Measurements from ENCODE around the gene ST6GALNAC4. TPM values are rescaled to one million over a fixed set of nuclear protein-coding genes. Genes with fewer than 3 reads are reported as not detected.
A peak's percentile ranks its signal among the peaks of the same experiment; 100 is the strongest.

The ST6GALNAC4 gene
- total RNA-seq = 30.8 and 31.6 TPM in 2 replicates

DNA sequence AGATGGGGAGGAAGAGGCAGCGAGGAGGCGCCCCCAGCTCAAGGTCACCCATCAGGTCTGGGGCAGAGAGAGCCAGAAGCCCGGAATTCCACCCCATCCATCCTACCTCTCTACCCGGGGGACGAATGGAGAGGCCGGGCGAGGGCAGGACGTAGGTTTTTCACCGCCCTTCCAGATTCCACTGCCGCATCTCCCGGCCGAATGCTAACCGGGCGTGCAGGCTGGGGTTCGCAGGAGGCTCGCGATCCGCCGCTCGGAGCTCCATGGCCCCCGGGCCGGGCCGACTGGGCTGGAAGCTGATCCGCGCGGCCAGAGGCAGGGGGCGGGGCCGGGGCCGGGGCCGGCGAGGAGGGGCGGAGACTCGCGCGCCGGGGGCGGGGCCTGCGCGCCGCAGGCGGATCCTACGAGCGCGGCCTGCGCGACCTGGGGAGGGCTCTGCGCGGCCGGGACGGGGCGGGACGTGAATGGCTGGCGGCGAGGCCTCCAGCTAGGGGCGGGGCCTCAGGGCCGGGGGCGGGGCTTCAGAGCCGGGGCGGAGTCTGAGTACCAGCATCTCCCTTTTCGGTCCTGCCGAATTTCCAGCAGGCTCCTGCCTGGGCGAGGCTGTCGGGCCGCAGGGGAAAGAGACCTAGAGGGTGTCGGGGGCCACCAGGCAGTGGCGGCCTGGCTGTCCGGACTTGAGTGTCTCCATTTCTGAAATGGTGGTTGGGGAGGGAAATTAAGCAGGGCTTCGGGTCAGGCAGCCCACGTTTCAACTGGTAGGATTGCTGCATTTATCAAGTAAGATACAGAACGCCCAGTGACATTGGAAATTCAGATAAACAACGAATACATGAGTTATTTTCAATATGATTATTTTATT lies at the start of gene ST6GALNAC4:
TSS of gene ST6GALNAC4 (minus strand) at position 322 of the 862 bp plus-strand sequence. CDS start 622 bp downstream, outside the sequence.
- H3K27me3 Mint-ChIP-seq (ENCODE audit: insufficient read depth) = peaks cover 3% of the 10 kb centered on the region
- DNase-seq (ENCODE audit: low spot score) = peak; percentile 91
- H3K36me3 Mint-ChIP-seq (ENCODE audit: low read depth) = peaks cover 8% of the 10 kb centered on the region
- H3K27ac Mint-ChIP-seq = peak within 1 kb of the TSS; percentile 89
- intact Hi-C loops (cut with micrococcal nuclease) = loop anchor here (1.0 to 5.0 kb wide), 9 partner anchors 13 to 465 kb away; partner anchors contain the start of genes FPGS, LRSAM1, PIP5KL1 and RPL12
- no peaks in the 10 kb centered on the region for H3K9me3 Mint-ChIP-seq
- peak within 1 kb of the TSS; percentile 84 for H3K4me3 Mint-ChIP-seq
- H3K4me1 Mint-ChIP-seq (ENCODE audit: low read depth) = peaks cover 57% of the 10 kb centered on the region

- Mint-ChIP-seq H3K4me3 (peak overlapping the region; percentile 77), H3K27ac (no peak overlapping the region), H3K9me3 (no peaks in the 10 kb centered on the region), H3K36me3 (ENCODE audit: low read depth) (peaks cover 22% of the 10 kb centered on the region), H3K4me1 (ENCODE audit: low read depth) (peaks cover 86% of the 10 kb centered on the region), H3K27me3 (ENCODE audit: insufficient read depth) (no peaks in the 10 kb centered on the region)
- intact Hi-C loops (cut with micrococcal nuclease) = no loop called here
- no peak for DNase-seq (ENCODE audit: low spot score)
Observed at GRCh38 chr9:127965953-127966352, 49.1 kb upstream of the ST6GALNAC4 start.

DNA sequence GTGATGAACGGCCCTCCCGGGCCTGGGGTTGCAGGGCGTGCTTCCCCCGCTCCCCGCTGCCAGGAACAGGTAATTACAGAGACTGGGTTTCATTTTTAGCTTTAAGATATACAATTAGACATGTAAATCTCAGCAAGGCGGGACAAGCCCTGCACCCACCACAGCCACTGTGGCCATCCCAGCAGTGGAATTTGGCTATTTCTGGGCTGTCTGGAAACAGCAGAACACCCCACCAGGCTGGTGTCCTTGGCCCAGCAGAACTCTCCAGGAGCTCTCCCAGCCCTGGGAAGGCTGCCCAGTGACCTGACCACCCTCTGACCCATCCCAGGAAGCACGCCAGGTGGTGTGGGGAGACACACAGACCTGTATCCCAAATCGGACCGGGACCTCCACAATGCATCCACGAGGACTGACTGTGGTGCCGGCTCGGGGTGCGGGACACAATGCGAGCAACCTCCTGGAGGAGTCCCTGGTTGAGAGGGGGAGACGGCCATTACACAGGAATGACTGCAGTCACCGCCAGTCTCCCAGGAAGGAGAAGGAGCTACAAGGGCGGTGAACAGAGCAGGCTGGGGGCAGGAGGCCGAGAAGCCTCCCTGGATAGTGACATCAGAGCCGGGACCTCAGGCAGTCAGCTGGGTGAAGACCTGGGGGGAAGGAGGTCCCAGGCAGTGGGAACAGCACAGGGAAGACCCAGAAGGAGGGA lies 46.7 kb upstream of the ST6GALNAC4 start:
- peaks cover 32% of the 10 kb centered on the region for H3K36me3 Mint-ChIP-seq (ENCODE audit: low read depth)
- intact Hi-C loops (cut with micrococcal nuclease) = no loop called here
- peak overlapping the region; percentile 1 for H3K4me3 Mint-ChIP-seq
- peaks cover 85% of the 10 kb centered on the region for H3K4me1 Mint-ChIP-seq (ENCODE audit: low read depth)
- no peaks in the 10 kb centered on the region for H3K9me3 Mint-ChIP-seq
- H3K27me3 Mint-ChIP-seq (ENCODE audit: insufficient read depth) = no peaks in the 10 kb centered on the region
- DNase-seq (ENCODE audit: low spot score) = no peak
- peak overlapping the region; percentile 52 for H3K27ac Mint-ChIP-seq

DNA sequence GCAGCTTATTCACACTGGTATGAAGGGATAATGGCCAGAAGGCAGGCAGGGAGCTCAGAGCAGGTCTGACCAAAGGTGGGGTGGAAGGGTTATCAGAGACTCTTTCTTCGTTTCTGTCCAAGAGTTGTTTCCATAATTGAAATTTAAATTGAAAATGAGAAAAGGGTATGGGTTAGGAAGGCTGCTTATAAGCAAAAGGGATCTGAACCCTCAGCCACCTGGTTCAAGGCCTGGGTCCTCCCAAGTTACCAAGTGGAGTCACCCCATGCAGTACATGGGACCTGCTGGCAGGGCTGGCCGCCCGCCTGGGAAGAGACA lies 46.2 kb upstream of the ST6GALNAC4 start:
- DNase-seq (ENCODE audit: low spot score) = no peak
- Mint-ChIP-seq H3K9me3 (no peaks in the 10 kb centered on the region), H3K4me3 (no peak overlapping the region), H3K4me1 (ENCODE audit: low read depth) (peaks cover 85% of the 10 kb centered on the region), H3K27ac (no peak overlapping the region), H3K27me3 (ENCODE audit: insufficient read depth) (no peaks in the 10 kb centered on the region), H3K36me3 (ENCODE audit: low read depth) (peaks cover 33% of the 10 kb centered on the region)
- intact Hi-C loops (cut with micrococcal nuclease) = no loop called here

GRCh38 chr9:127962278-127962677 lies 45.4 kb upstream of the ST6GALNAC4 start:
- no peaks in the 10 kb centered on the region for H3K27me3 Mint-ChIP-seq (ENCODE audit: insufficient read depth)
- H3K9me3 Mint-ChIP-seq = no peaks in the 10 kb centered on the region
- intact Hi-C loops (cut with micrococcal nuclease) = no loop called here
- peaks cover 32% of the 10 kb centered on the region for H3K36me3 Mint-ChIP-seq (ENCODE audit: low read depth)
- H3K4me1 Mint-ChIP-seq (ENCODE audit: low read depth) = peaks cover 81% of the 10 kb centered on the region
- DNase-seq (ENCODE audit: low spot score) = no peak
- H3K4me3 Mint-ChIP-seq = no peak overlapping the region
- H3K27ac Mint-ChIP-seq = no peak overlapping the region

DNA sequence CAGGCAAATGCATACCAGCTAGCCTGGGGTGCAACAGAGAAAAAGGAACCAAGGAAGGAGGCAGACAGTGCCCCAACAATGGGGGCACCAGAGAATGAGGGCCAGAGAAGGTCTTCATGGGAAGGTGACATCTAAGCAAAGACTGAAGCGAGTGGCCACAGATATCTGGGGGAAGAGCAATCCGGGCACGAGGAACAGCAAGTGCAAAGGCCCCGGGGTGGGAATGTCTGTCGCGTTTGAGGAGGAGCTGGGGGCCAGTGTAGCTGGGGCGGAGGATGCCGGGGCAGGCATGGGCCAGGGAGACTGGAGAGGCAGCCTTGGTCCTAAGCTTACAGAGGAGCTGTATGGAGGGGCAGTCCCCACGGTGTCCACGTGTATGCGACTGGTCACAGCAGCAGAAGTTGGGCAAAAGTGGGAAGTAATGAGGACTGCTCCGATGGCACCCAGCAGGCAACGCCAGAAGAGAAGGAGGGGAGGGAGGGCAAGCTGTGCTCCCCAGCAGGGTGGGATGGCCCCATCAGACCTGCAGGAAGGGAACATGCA lies 44.8 kb upstream of the ST6GALNAC4 start:
- no peak overlapping the region for H3K27ac Mint-ChIP-seq
- H3K36me3 Mint-ChIP-seq (ENCODE audit: low read depth) = peaks cover 32% of the 10 kb centered on the region
- H3K4me3 Mint-ChIP-seq = no peak overlapping the region
- peaks cover 75% of the 10 kb centered on the region for H3K4me1 Mint-ChIP-seq (ENCODE audit: low read depth)
- DNase-seq (ENCODE audit: low spot score) = no peak
- H3K9me3 Mint-ChIP-seq = no peaks in the 10 kb centered on the region
- H3K27me3 Mint-ChIP-seq (ENCODE audit: insufficient read depth) = no peaks in the 10 kb centered on the region
- intact Hi-C loops (cut with micrococcal nuclease) = no loop called here

DNA sequence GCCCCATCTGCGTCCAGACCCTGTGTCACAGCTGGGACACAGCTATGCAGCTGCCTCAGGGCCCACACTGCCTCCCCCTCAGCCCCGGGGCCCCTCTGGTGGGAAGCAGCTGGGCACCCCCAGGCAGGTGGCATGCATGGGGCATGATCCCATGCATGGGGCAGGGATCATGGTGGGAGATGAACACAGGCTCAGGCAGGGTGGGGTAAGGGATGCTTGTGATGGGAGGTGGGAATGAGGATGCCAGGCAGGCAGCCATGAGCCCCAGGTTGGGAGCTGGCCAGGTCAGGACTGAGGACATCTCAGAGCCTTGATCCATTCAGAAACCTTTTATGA lies 44.3 kb upstream of the ST6GALNAC4 start:
- Mint-ChIP-seq H3K27me3 (ENCODE audit: insufficient read depth) (no peaks in the 10 kb centered on the region), H3K36me3 (ENCODE audit: low read depth) (peaks cover 32% of the 10 kb centered on the region), H3K4me3 (no peak overlapping the region), H3K27ac (no peak overlapping the region), H3K9me3 (no peaks in the 10 kb centered on the region), H3K4me1 (ENCODE audit: low read depth) (peaks cover 73% of the 10 kb centered on the region)
- intact Hi-C loops (cut with micrococcal nuclease) = no loop called here
- DNase-seq (ENCODE audit: low spot score) = no peak

GRCh38 chr9:127960410-127961154 lies 43.7 kb upstream of the ST6GALNAC4 start:
- H3K4me1 Mint-ChIP-seq (ENCODE audit: low read depth) = peaks cover 74% of the 10 kb centered on the region
- H3K36me3 Mint-ChIP-seq (ENCODE audit: low read depth) = peaks cover 34% of the 10 kb centered on the region
- no peak for DNase-seq (ENCODE audit: low spot score)
- no peaks in the 10 kb centered on the region for H3K9me3 Mint-ChIP-seq
- H3K27ac Mint-ChIP-seq = peak overlapping the region; percentile 47
- no peaks in the 10 kb centered on the region for H3K27me3 Mint-ChIP-seq (ENCODE audit: insufficient read depth)
- H3K4me3 Mint-ChIP-seq = no peak overlapping the region
- intact Hi-C loops (cut with micrococcal nuclease) = no loop called here

DNA sequence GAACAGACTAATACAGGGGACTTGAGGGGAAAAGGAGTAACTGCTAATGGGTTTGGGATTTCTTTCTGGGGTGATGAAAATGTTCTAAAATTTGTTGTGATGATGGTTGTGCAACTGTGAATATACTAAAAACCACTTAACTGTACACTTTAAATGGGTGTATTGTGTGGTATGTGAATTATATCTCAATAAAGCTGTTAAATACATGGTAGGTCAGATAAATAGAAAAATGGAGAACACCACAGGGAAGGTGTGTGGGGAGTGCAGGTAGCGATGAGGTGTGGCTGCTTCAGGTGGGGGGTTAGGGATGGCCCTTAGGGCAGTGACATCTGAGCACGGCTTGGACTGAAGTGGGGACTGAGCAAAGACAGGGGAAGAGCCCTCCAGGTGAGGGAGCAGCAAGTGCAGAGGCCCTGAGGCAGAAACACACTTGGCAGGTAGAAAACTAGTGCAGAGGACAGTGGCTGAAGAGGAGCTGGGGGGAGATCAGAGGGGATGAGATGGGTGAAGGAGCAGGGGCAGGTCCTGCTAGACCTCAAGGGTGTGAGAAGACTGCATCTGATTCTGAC lies 43.1 kb upstream of the ST6GALNAC4 start:
- no peaks in the 10 kb centered on the region for H3K9me3 Mint-ChIP-seq
- H3K4me3 Mint-ChIP-seq = peak overlapping the region; percentile 58
- peaks cover 28% of the 10 kb centered on the region for H3K36me3 Mint-ChIP-seq (ENCODE audit: low read depth)
- peak overlapping the region; percentile 47 for H3K27ac Mint-ChIP-seq
- no peak for DNase-seq (ENCODE audit: low spot score)
- H3K27me3 Mint-ChIP-seq (ENCODE audit: insufficient read depth) = no peaks in the 10 kb centered on the region
- intact Hi-C loops (cut with micrococcal nuclease) = loop anchor here (5.0 kb wide), 1 partner anchor 157 kb away; no protein-coding TSS in a partner anchor
- peaks cover 72% of the 10 kb centered on the region for H3K4me1 Mint-ChIP-seq (ENCODE audit: low read depth)

DNA sequence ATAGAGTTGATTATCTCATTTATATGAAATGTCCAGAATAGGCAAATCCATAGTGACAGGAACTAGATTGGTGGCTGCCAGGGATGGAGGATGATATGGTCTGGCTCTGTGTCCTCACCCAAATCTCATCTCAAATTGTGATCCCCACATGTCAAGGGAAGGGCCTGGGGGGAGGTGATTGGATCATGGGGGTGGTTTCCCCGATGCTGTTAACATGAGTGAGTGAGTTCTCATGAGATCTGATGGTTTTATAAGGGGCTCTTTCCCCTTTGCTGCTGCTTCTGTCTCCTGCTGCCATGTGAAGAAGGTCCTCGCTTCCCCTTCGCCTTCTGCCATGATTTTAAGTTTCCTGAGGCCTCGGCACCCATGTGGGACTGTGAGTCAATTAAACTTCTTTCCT lies 42.6 kb upstream of the ST6GALNAC4 start:
- DNase-seq (ENCODE audit: low spot score) = no peak
- peaks cover 77% of the 10 kb centered on the region for H3K4me1 Mint-ChIP-seq (ENCODE audit: low read depth)
- no peak overlapping the region for H3K4me3 Mint-ChIP-seq
- H3K36me3 Mint-ChIP-seq (ENCODE audit: low read depth) = peaks cover 28% of the 10 kb centered on the region
- intact Hi-C loops (cut with micrococcal nuclease) = loop anchor here (5.0 kb wide), 1 partner anchor 158 kb away; no protein-coding TSS in a partner anchor
- H3K27ac Mint-ChIP-seq = peak overlapping the region; percentile 26
- no peaks in the 10 kb centered on the region for H3K27me3 Mint-ChIP-seq (ENCODE audit: insufficient read depth)
- H3K9me3 Mint-ChIP-seq = no peaks in the 10 kb centered on the region

DNA sequence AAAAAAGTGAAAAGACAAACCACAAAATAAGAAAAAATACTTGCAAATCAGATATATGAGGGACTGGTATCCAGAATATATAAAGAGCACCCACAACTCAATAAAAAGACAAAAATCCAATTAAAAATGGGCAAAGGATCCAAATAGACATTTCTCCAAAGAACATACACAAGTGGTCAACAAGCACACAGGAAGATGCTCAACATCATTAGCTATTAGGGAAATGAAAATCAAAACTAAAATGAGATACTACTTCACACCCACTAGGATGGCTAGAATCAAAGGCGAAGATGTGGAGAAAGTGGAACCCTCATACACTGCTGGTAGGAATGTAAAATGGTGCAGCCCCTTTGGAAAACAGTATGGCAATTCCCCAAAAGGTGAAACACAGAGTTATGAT lies 41.9 kb upstream of the ST6GALNAC4 start:
- DNase-seq (ENCODE audit: low spot score) = no peak
- H3K27ac Mint-ChIP-seq = no peak overlapping the region
- intact Hi-C loops (cut with micrococcal nuclease) = loop anchor here (5.0 kb wide), 1 partner anchor 159 kb away; no protein-coding TSS in a partner anchor
- no peaks in the 10 kb centered on the region for H3K9me3 Mint-ChIP-seq
- H3K4me1 Mint-ChIP-seq (ENCODE audit: low read depth) = peaks cover 81% of the 10 kb centered on the region
- no peak overlapping the region for H3K4me3 Mint-ChIP-seq
- peaks cover 28% of the 10 kb centered on the region for H3K36me3 Mint-ChIP-seq (ENCODE audit: low read depth)
- H3K27me3 Mint-ChIP-seq (ENCODE audit: insufficient read depth) = no peaks in the 10 kb centered on the region

DNA sequence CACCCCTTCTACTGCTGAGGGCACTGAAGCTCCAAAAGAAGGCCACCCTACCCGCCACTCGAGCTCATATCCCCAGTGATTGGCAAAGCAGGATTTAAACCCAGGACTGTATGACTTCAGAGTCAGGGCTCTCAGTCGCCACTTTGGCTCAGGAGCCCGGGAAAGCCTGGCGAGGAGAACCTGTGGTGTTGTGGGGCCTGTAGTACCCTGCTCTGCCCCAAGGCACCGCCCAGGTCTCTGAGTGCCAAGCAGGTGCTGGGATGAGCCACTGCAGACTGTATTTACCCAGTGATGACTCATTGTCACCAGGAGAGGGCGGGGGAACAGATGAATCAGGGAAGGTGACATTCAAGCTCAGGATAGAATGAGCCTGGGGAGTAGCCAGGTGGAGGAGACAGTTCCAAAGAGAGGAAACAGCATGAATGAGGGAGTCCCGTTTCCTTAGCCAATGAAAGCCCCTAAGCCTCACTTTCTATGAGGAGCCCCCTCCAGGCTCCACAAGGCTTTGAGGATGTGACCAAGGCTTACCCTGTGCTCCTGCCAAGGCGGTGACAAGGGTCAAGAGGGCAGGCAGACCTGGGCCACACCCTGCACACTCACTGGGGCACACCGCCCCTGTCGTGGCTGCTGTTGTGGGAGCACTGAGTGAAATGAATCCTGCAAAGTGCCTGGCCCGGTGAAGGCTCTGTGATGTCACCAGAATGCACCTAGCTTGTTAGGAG lies 38.6 kb upstream of the ST6GALNAC4 start:
- intact Hi-C loops (cut with micrococcal nuclease) = loop anchor here (1.0 to 5.0 kb wide), 5 partner anchors 12 to 162 kb away; no protein-coding TSS in a partner anchor
- Mint-ChIP-seq H3K9me3 (no peaks in the 10 kb centered on the region), H3K27me3 (ENCODE audit: insufficient read depth) (peaks cover 2% of the 10 kb centered on the region), H3K4me1 (ENCODE audit: low read depth) (peaks cover 74% of the 10 kb centered on the region), H3K27ac (peak overlapping the region; percentile 73), H3K4me3 (peak overlapping the region; percentile 12), H3K36me3 (ENCODE audit: low read depth) (peaks cover 21% of the 10 kb centered on the region)
- DNase-seq (ENCODE audit: low spot score) = peak; percentile 56
